Epithelial cell of prostate (primary cell): ENCODE data around the gene CELF5.
"Not testable (repeated sequence)": the region's sequence is repeated elsewhere in the genome, so short reads cannot be mapped to it uniquely, and the experiment has no call there.

Experiments used
- DNase-seq: peaks from one replicate; pipeline ENCODE4 v3.0.0-alpha.2; 2011; ENCODE audit warnings: low read depth, low spot score
- H3K27ac ChIP-seq: fragments of 450-650 bp; 2 replicates; pipeline ENCODE4 v1.5.1; 2017; ENCODE audit warnings: mild to moderate bottlenecking

CELF5 gene

DNA sequence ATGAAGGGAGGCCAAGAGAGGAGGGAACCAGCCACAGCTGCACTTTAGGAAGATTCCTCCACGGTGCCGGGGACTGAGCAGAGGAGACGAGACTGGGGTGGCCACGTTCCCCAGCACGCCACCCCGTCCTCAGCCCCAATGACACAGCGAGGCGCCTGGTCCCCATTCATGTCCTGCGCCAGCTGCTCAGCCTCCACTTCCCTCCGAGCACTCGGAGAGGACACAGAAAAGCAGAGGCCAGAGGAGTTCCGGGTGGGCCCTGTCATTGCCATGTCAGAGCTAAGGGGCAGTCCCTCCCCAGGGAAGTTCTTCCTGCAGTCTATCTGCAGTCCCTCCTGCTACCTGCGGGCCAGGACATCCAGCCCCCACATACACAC lies 88.7 kb downstream of the CELF5 start:
- DNase-seq, result no peak

DNA sequence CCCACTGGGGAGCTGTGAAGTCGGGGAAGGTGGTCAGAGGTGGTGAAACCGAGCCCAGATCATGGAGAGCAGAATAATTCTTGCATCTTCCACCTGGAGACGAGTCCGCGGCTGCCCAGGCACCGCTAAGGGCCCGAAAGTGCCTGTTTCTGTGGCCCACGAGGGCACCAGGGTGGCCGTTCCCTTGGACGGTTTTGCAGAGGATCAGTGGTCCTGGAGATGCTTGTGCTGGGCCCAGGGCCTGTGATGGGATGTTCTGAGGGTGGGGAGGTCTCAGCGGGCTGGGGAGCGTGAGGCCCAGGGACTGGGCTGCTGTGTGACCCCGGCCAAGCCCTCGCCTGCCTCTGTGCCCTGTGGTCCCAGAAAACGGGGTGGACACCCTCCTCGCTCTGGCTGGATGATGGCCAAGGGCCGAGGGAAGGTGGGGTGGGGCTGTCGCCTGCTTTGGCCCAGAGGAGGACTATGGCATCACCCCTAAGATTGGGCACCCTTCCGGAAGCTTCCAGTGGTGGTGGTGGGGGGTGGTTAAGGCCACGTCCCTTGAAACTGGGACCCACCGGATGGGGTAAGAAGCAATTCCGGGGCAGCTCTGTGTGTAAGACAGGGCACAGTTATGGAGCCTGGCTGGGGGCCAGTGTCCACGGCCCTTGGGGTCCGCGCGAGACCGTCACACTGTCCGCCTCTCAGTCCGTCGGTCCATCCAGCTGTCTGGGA lies 90.7 kb downstream of the CELF5 start:
- H3K27ac ChIP-seq, result no peak overlapping the region

More for the DNA sequence above, 88.7 kb downstream of the CELF5 start:
- H3K27ac ChIP-seq, result no peak overlapping the region

DNA sequence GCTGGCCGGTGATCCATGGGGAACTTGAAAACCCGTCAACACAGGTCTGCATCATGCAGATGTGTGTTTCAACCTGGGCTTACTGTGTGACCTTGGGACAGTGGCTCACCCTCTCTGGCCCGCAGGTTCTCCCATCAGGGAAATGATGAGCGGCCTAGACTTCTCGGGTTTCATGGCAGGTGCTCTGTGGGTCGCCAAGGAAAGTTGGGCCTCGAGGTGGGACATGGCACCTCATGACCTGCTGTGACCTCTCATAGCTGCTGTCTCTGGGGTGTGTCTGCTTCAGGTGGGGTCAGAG lies 91.2 kb downstream of the CELF5 start:
- DNase-seq, result no peak
- H3K27ac ChIP-seq, result no peak overlapping the region

More for the DNA sequence above, 90.7 kb downstream of the CELF5 start:
- no peak for DNase-seq

DNA sequence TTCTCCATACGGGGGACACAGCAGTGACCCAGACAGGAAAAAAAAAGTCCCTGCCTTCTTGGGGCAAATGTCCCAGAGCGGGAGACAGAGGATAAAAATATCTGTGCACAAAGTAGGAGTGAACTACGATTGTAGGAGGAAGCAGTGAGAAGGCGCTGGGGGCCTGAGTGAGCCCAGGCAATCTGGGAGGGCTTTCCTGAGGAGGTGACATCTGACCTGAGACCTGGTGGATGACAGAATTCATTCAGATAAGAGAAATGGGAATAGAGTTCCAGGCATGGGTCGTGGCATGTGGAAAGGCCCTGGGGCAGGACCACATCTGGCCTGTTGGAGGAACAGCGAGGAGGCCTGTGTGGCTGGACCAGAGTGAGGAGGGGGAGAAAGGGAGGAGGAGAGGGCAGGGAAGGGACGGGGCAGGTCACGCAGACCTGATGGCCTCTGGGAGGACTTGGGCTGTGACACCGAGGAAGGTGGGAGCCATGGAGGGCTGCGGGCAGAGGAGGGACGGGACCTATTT lies 91.7 kb downstream of the CELF5 start:
- no peak for DNase-seq
- H3K27ac ChIP-seq, result no peak overlapping the region

DNA sequence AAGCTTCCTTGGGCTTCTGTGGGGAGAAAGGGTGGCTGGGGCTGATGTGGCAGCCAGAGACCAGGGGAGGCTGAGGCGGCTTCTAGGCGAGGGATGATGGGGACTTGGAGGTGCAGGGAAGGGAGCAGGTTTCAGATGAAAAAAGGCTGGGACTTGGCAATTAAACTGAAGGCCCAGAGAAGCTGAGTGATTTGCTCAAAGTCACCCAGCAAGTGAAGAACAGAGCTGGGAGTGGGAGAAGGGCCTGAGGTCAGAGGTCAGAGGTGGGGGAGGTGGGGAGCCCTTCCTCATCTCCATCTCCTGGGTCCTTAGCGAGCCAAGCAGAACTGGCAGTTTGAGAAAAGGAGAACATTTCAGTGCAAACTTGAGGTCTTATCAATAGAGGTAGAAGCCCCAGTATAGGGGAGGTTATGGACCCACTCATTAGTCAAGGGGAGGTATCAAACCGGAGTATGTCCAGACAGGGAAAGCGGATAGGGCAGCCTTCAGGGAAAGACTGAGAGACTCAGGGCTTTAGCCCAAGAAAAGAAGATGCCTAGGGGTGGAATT lies 92.3 kb downstream of the CELF5 start:
- no peak for DNase-seq
- H3K27ac ChIP-seq, result no peak overlapping the region

DNA sequence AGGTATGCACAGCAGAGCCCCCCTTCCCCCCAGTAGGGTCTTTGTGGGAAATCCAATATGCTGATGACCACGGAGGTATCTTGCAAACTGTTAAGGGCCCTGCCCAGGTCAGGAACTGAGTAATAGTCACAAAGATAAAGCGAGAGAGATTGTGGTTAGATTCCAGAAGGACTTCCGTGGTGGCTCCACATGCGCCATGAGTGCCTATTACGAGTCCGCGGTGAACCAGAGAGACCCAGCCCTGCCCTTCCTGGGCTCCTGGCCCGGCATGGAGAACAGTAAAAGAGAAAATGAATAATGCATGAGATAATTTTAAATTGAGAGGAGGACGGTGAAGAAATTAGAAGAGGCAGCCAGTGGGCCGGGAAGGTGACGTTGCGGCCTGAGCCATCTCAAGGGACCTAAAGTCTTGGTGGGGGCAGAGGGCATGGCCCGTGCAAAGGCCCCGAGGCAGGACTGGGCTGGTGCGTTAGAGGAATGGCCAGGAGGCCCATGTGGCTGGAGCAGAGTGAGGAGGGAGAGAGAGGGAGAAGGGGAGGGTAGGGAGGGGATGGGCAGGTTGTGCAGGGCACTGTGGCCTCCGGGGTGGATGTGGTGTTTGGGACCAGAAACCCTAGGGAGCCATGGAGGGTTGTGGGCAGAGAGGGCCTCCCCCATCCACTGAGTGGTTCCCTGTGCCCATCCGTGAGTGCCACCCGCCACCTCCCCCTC lies 95.3 kb downstream of the CELF5 start:
- no peak overlapping the region for H3K27ac ChIP-seq
- no peak for DNase-seq

DNA sequence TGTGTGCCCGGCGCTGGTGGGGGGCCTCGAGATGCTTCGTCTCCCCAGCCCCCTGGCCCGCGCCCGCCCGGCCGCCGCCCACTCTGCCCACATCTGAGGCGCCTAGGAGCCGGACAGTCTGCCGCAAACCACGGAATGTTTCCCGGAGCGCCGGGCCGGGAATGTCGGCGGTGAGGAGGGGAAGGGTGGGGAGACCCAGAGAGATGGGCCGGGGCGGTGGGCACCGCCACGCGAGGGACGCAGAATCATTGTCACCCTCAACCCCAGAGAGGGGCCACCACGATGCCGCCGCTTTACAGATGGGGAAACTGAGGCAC lies 95.9 kb downstream of the CELF5 start:
- no peak for DNase-seq
- H3K27ac ChIP-seq, result no peak overlapping the region

DNA sequence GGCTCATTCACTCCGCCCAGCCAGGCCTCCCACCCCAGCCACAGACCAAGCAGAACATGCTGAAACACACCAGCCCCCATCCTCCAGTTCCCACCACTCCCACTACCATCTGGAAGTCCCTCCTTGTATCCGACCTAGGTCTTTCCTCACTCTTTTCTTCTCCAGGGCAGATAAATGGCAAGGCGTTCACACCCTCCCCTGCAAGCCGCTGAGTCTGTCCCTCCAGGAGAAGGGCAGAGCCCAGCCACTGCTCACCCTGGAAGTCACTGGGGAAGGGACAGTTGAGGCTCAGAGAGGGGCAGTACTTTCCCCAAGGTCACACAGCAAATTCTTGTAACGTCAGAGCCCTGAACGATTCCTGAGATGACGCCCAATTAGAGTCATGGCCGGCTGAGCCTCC lies 96.4 kb downstream of the CELF5 start:
- no peak for DNase-seq
- no peak overlapping the region for H3K27ac ChIP-seq

DNA sequence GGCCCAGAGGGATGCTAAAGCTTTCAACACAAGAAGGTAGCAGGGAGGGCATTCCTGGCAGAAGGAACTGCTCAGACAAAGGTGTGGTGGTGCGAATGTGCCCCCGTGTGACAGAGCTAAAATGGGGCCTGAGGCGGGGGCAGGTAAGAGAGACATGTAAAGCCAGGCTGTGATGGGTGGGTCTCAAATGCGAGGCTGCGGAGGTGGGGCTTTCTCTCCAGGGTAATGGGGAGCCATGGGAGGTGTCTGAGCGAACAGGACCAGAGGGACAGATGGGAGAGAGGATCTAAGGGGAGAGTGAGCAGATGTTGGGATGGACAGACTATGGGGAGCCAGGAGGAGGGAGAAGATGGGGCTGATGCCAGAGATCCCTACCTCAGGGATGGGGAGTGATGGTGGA lies 97.2 kb downstream of the CELF5 start:
- H3K27ac ChIP-seq, result no peak overlapping the region
- DNase-seq, result no peak

DNA sequence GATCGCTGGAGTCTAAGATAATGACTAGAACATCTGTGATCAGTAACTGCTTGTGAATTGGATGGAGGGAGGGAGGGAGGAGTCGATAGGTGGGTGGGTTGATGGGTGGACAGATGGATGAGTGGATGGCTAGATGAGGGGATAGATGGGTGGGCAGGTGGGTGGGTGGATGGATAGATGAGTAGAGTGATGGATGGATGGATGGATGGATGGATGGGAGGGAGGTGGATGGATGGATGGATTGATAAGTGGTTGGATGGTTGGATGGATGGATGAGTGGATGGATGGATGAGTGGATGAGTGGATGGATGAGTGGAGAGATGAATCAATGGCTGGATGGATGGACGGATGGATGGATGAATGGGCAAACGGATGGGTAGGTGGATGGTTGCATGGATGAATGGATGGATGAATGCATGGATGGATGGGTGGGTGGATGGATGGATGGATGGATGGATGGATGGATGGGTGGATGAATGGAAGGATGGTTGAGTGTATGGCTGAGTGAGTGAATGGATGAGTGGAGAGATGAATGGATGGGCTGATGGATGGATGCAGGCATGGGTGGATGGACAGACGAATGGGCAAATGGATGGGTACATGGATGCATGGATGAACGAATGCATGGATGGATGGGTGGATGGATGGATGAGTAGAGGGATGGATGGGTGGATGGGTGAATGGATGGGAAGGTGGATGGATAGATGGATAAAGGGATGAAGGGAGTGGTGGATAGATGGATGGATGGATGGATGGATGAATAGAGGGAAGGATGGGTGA lies 97.9 kb downstream of the CELF5 start:
- DNase-seq, result no peak
- H3K27ac ChIP-seq, result no peak overlapping the region

DNA sequence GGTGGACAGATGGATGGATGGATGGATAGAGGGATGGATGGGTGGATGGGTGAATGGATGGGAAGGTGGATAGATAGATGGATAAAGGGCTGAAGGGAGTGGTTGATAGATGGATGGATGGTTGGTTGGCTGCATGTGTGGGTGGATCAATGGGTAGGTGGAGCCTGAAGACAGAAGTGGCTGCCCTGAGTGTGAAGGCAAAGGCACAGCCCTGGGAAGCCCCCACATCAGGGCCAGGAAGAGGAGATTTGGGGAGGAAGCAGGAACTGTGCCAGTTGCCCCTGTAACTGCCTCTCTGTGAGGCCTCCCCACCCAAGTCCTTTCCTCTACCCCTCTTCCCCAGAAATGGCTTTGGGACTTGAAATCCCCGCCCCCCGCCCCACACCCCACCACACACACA lies 98.6 kb downstream of the CELF5 start:
- H3K27ac ChIP-seq, result no peak overlapping the region
- DNase-seq, result no peak

DNA sequence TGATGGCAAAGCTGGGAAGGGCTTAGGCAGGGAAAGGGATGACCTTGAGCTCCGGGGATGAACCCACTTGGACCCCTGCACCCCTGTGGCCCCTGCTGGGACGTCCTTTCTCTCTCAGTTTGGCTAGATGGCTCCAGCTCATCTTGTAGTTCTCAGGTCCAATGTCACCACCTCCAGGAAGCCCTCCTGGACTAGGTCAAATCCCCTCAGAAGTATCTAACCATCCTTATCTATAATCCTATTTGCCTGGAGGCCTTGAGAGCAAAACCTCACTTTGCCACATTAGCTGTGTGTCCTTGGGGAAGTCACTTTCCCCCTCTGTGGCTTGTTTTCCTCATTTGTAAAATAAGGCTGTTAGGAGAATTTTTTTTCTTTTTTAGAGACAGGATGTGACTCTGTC lies 99.2 kb downstream of the CELF5 start:
- no peak for DNase-seq
- H3K27ac ChIP-seq, result no peak overlapping the region

DNA sequence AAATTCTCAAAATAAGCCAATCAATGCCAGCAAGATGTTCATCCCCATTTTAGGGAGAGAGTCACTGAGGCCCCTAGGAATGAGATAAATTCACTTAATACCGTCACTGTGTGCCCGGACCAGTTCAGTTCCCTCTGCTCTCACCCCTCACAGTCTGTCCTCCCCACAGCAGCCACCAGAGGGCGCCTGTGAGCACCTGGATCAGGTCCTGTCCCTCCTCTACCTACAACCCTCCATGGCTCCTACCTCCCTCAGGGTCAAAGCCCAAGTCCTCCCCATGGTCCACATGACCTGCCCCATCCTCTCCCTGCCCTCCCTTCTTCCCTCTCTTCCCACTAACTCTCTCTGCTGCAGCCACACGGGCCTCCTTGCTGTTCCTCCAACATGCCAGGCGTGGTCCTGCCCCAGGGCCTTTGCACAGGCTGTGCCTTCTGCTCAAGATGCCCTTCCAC lies 100.0 kb downstream of the CELF5 start:
- no peak overlapping the region for H3K27ac ChIP-seq
- DNase-seq, result no peak

DNA sequence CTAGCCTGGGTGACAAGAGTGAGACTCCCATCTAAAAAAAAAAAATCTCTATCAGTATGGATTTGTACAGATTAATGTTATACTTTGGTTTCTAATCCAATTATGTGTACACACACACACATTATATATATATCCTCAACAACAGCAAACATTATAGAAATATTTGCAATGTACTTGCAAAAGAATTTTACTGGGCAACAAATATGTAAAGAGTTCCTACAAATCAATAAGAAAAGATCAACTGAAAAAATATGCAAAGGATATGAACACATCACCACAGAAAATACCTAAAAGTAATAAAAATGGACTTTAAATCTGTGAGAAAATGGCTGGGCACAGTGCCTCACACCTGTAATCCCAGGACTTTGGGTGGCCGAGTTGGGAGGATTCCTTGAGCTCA lies 101.0 kb downstream of the CELF5 start:
- no peak overlapping the region for H3K27ac ChIP-seq

DNA sequence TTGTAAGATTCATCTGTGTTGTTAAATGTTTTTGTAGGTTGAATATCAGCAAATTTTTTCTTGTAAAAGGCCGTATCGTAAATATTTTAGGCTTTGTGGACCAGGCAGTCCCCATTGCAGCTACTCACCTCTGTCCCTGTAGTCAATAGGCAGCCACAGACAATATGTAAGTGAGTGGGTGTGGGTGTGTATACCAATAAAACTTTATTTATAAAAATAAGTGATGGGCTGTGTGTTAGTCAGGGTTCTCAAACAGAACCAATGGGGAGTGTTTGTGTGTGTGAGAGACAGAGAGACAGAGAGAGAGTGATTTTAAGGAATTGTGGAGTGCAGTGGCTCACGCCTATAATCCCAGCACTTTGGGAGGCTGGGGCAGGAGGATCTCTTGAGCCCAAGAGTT lies 104.3 kb downstream of the CELF5 start:
- H3K27ac ChIP-seq, result no peak overlapping the region
- DNase-seq, result no peak

More for the DNA sequence above, 101.0 kb downstream of the CELF5 start:
- DNase-seq, result no peak

DNA sequence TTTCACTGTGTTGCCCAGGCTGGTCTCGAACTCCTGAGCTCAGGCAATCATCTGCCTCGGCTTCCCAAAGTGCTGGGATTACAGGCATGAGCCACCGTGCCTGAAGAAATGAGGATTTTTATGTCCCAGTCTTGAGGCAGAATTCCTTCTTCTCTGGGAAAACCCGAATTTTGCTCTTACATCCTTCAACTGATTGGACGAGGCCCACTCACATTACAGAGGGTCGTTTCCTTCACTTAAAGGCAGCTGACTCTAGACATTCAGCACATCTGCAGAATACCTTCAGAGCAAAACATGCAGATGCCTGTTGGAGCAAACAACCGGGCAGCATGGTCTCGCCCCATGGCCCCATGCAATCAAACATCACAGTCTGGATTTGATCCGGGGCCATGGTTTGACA lies 105.6 kb downstream of the CELF5 start:
- DNase-seq, result no peak
- no peak overlapping the region for H3K27ac ChIP-seq

DNA sequence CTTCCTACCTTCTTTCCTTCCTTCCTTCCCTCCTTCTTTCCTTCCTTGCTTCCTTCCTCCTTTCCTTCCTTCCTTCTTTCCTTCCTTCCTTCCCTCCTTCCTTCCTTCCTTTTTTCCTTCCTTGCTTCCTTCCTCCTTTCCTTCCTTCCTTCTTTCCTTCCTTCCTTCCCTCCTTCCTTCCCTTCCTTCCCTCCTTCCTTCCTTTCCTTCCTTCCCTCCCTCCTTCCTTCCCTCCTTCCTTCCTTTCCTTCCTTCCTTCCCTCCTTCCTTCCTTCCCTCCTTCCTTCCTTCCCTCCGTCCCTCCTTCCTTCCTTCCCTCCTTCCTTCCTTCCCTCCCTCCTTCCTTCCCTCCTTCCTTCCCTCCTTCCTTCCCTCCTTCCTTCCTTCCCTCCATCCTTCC lies 107.8 kb downstream of the CELF5 start:
- not testable (repeated sequence) for H3K27ac ChIP-seq, DNase-seq

DNA sequence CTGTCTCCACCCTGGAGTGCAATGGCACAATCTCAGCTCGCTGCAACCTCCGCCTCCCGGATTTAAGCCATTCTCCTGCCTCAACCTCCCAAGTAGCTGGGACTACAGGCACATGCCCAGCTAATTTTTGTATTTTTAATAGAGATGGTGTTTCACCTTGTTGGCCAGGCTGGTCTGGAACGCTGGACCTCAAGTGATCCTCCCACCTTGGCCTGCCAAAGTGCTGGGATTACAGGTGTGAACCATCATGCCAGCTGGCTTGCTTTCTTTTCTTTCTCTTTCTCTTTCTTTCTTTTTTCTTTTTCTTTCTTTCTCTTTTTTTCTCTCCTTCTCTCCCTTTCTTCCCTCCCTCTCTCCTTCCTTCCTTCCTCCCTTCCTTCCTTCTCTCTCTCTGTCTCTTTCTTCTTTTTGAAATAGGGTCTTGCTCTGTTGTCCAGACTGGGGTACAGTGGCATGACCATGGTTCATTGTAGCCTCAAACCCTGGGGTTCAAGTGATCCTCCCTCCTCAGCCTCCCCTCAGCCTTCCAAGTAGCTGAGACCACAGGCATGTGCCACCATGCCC lies 108.6 kb downstream of the CELF5 start:
- DNase-seq, result no peak
- no peak overlapping the region for H3K27ac ChIP-seq

DNA sequence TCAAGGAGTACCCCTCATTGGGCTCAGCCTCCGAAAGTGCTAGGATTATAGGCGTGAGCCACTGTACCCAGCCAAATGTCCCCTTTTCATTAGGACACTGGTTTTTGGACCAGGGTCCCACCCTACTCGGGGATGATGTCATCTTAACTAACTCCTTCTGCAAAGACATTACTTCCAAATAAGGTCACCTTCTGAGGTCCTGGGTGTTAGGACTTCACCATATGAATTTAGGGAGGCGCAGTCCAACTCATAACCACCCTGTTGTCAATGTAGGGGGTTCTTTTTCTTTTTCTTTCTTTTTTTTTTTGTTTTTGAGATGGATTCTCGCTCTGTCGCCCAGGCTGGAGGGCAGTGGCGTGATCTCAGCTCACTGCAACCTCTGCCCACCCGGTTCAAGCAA lies 109.2 kb downstream of the CELF5 start:
- no peak overlapping the region for H3K27ac ChIP-seq
- DNase-seq, result no peak

DNA sequence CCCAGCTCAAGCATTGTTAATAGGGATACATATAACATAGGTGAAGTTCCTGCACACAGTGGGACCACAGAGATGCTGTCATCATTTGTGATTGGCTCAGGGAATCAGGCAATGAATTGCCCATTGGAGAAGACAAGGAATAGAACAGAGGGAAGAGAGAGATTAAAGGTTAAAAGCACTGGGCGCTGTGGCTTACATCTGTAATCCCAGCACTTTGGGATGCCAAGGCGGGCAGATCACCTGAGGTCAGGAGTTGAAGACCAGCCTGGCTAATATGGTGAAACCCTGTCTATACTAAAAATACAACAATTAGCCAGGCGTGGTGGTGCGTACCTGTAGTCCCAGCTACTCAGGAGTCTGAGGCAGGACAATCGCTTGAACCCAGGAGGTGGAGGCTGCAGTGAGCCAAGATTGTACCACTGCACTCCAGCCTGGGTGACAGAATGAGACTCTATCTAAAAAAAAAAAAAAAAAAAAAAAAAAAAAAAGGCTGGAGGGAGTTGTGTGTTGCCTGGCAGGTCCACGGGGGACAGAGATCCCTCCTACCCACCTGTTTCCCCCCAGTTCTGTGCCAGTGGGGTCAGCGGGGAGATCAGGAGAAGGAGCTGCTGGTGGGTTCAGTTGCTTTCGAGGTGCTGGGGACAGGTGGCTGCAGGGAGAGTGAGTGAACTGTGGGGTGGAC lies 110.4 kb downstream of the CELF5 start:
- H3K27ac ChIP-seq, DNase-seq: not testable (repeated sequence)
